ENCODE results near the gene A4GALT.
"Not testable (repeated sequence)": the region's sequence is repeated elsewhere in the genome, so short reads cannot be mapped to it uniquely, and the experiment has no call there.

The A4GALT gene

DNA sequence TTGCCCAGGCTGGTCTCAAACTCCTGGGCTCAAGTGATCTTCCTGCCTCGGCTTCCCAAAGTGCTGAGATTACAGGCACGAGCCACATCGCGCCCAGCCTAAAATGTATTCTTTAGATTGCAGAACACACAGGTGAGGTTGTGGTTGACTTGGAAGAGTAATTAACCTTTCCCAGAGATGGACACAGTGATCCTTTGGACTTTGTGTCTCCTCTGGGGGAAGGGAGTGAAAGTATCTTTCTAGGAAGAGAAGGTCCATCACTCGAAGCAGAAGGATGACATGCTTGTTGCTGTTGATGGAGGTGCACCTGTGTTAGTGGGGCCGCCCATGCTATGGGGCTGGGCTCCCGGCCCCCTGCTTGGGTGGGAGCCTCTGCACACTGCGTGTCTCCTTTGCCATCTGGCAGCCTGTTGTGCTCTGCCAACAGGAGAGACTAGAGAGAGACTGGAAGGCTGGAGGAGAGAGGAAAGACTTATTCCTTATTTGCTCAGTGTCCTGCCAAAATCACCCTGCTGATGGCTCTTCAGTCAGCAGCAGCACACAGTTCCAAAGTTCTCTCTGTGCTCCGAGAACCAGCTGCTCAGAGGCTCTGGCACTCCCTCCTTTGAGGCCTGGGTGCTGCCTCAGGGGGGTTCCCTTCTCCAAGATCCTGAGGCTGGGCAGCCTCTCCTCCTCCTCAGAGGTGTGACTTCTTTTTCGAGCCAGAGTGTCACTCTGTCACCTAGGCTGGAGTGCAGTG is 38.4 kb downstream of the A4GALT start:
- TF ChIP-seq, protein P1, sequence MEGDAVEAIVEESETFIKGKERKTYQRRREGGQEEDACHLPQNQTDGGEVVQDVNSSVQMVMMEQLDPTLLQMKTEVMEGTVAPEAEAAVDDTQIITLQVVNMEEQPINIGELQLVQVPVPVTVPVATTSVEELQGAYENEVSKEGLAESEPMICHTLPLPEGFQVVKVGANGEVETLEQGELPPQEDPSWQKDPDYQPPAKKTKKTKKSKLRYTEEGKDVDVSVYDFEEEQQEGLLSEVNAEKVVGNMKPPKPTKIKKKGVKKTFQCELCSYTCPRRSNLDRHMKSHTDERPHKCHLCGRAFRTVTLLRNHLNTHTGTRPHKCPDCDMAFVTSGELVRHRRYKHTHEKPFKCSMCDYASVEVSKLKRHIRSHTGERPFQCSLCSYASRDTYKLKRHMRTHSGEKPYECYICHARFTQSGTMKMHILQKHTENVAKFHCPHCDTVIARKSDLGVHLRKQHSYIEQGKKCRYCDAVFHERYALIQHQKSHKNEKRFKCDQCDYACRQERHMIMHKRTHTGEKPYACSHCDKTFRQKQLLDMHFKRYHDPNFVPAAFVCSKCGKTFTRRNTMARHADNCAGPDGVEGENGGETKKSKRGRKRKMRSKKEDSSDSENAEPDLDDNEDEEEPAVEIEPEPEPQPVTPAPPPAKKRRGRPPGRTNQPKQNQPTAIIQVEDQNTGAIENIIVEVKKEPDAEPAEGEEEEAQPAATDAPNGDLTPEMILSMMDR (IDR thresholded peaks at IDR 0.05; ENCODE audit: insufficient read depth, low read depth, low read length, missing control alignments) = no peak
- H3K4me3 ChIP-seq (ENCODE audit: low read length) = no peak overlapping the region
- DNase-seq (ENCODE audit: low read depth) = no peak

DNA sequence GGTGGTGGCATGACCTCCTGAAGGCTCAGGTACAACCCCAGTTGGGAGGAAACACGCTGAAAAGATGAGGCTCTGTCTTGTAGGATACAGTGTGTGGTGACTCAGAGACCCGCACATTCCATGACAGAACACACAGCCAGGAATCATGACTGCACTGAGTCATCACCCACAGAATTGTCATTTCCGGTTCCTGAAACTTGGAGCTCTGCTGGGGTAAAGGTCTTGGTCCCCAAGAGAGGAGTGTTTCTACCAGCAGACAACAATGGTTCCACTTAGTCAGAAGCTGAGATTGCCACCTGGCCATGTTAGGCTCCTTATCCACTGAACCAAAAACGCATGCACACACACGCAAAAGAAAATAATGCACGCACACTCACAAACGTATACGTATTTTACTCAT is 40.0 kb downstream of the A4GALT start:
- TF ChIP-seq, protein P1 (IDR thresholded peaks at IDR 0.05; ENCODE audit: insufficient read depth, low read depth, low read length, missing control alignments) = no peak
- peak; percentile 94 for DNase-seq (ENCODE audit: low read depth)

DNA sequence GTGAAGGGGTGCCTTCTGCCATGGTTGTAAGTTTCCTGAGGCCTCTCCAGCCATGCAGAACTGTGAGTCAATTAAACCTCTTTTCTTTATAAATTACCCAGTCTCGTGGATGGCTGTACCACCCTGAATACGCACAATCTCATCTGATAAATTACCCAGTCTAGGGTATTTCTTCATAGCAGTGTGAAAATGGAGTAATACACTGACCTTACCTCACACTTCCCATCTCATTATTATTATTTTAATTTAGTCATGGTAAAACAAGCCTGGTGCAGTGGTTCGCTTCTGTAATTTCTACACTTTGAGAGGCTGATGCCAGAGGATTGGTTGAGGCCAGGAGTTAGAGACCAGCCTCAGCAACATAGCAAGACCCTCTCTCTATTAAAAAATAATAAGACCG is 41.0 kb downstream of the A4GALT start:
- H3K4me3 ChIP-seq (ENCODE audit: low read length) = no peak overlapping the region
- TF ChIP-seq, protein P1 (IDR thresholded peaks at IDR 0.05; ENCODE audit: insufficient read depth, low read depth, low read length, missing control alignments) = no peak

More for the DNA sequence above, 40.0 kb downstream of the A4GALT start:
- H3K4me3 ChIP-seq (ENCODE audit: low read length) = no peak overlapping the region

DNA sequence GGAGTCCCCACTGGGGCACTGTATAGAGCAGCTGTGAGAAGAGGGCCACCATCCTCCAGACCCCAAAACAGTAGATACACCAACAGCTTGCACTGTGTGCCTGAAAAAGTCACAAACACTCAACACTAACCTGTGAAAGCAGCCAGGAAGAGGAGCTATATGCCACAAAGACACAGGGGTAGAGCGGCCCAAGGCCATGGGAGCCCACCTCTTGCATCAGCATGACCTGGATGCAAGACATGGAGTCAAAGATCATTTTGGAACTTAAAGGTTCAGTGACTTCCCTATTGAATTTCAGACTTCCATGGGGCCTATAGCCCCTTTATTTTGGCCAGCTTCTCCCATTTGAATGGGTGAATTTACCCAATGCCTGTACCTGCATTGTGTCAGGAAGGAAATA is 41.8 kb downstream of the A4GALT start:
- DNase-seq (ENCODE audit: low read depth) = no peak
- H3K4me3 ChIP-seq (ENCODE audit: low read length) = no peak overlapping the region
- TF ChIP-seq, protein P1 (IDR thresholded peaks at IDR 0.05; ENCODE audit: insufficient read depth, low read depth, low read length, missing control alignments) = no peak

More for the DNA sequence above, 41.0 kb downstream of the A4GALT start:
- DNase-seq (ENCODE audit: low read depth) = no peak

DNA sequence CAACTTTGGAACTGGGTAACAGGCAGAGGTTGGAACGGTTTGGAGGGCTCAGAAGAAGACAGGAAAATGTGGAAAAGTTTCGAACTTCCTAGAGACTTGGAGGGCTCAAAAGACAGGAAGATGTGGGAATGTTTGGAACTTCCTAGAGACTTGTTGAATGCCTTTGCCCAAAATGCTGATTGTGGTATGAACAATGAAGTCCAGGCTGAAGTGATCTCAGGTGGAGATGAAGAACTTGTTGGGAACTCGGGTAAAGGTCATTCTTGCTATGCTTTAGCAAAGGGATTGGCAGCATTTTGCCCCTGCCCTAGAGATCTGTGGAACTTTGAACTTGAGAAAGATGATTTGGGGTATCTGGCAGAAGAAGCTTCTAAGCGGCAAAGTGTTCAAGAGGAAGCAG is 42.7 kb downstream of the A4GALT start:
- H3K4me3 ChIP-seq (ENCODE audit: low read length); DNase-seq (ENCODE audit: low read depth): not testable (repeated sequence)

DNA sequence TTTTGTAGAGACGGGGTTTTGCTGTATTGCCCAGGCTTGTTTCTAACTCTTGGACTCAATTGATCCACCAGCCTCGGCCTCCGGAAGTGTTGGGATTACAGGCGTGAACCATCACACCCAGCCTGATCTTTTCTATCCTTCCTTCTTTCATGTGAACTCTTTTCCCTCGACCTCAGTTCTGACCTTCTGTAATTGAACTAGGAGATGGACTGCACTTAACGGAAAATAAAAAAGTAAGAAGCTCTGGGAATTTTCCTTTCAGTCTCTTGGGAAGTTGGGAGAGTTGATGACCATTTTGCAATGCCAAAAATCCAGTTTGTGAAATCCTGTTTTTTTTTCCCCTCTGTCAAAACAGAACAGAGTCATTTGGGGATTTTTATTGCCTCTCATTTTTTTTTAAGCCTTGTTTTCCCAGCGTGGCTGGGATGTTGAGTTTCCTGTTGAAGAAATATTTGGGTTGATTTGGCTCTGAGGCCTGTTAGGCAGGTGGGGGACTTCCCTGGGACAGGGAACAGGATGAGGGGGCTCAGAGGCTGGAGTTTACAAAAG is 44.5 kb downstream of the A4GALT start:
- no peak for DNase-seq (ENCODE audit: low read depth)
- no peak overlapping the region for H3K4me3 ChIP-seq (ENCODE audit: low read length)
- TF ChIP-seq, protein P1 (IDR thresholded peaks at IDR 0.05; ENCODE audit: insufficient read depth, low read depth, low read length, missing control alignments) = no peak

DNA sequence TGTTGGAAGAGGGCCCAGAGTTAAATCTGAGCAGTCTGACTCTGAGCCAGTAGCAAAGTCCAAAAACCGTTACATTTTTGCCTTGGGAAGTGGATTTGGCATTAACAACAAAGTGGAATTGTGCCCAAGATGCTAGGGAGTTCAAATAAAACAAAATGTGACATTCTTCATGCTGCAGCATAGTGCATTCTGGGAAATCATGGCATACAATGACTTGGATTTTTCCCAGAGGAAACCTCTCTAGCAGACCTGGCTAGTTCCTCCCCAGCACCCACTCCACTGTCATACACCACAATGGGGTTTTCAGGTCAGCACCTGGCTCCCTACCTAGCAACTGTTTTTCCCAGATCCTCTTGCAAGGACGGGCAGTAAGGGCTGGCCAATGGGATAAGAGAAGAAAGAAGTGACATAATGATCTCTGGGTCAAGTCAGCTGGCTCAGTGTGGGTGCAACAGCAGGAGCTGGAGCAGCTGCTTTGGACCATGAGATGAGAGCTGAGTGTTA is 46.7 kb downstream of the A4GALT start:
- TF ChIP-seq, protein P1 (IDR thresholded peaks at IDR 0.05; ENCODE audit: insufficient read depth, low read depth, low read length, missing control alignments) = no peak
- H3K4me3 ChIP-seq (ENCODE audit: low read length) = no peak overlapping the region
- DNase-seq (ENCODE audit: low read depth) = no peak

DNA sequence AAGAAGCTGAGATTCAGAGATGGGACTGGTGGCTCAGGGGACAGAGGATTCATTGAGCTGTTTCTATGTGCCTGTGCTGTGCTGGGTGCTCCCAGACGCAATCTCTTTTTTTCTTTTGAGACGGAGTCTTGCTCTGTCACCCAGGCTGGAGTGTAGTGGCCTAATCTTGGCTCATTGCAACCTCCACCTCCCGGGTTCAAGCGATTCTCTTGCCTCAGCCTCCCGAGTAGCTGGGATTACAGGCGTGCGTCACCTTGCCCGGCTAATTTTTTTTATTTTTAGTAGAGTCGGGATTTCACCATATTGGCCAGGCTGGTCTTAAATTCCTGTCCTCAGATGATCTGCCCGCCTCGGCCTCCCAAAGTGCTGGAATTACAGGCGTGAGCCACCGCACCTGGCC is 47.6 kb downstream of the A4GALT start:
- not testable (repeated sequence) for H3K4me3 ChIP-seq (ENCODE audit: low read length); DNase-seq (ENCODE audit: low read depth)
